GM19372 (cell line): ENCODE measurements around the gene CBFA2T3.
A peak's percentile ranks its signal among the peaks of the same experiment; 100 is the strongest.

Experiments used
- ATAC-seq: cut with Tn5 transposase; IDR thresholded peaks from one replicate; pipeline ENCODE4 v1.9.1; 2021; ENCODE audit warnings: mild to moderate bottlenecking, low read depth, moderate library complexity; ENCODE audit not compliant: unreplicated experiment

The CBFA2T3 gene

DNA sequence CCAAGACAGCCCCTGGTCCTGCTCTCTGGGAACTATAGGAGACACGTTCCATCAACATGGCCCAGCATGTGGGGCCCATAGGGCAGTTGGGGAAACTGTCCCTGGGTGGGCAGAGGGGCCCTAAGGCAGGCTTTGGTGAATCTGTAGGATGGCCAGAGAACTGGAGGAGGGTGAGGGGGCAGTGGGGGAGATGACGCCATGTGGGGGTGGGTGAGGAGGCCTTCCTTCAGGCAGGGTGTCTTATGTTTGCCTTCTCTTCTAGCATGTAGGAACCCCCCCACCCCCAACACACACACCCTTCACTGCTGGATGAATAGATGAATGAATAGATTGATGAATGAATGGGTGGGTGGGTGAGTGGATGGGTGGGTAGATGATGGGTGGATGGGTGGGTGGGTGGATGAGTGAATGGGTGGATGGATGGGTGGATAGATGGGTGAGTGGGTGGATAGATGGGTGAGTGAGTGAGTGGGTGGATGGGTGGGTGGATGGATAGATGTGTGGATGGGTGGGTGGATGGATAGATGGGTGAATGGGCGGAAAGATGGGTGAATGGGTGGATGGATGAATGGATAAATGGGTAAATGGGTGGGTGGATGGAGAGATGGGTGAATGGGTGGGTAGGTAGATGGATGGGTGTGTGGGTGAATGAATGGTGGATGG, 2.5 kb upstream of the CBFA2T3 start:
- no peak for ATAC-seq

DNA sequence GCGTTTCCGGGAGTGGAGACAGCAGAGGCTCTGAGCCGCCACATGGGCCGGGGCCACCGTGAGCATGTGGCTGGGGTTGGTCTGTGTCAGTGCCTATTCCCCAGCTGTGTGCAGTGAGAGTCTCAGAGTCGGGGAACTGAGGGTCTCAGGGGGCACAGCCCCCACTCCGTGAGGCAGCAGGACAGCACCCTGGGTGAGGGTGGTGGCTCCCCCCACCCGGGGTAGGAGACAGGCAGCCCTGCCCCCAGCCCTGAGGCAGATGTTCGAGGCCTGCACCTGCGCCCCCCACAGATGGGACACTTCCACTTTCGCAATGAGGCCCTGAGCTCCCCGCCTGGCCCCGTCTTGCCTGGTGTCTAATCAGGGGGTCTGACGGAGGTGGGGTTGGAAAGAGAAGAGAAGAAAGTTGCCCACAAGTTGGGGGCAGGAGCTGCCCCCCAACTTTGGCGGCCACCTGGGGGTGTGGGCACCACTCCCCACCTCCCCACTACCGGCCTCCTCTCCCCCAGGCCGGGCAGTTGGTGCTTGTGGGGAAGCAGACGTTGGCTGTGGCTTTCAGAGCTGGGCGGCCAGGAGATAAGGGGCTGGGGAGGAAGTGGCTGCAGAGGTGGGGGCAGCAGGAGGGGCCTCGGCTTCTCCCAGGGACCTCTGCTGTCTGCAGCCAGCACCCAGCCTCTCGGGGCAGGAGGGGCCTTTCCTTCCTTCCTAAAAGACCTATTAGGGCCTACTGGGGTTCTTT, 1.8 kb upstream of the CBFA2T3 start:
- peak; percentile 50 for ATAC-seq

DNA sequence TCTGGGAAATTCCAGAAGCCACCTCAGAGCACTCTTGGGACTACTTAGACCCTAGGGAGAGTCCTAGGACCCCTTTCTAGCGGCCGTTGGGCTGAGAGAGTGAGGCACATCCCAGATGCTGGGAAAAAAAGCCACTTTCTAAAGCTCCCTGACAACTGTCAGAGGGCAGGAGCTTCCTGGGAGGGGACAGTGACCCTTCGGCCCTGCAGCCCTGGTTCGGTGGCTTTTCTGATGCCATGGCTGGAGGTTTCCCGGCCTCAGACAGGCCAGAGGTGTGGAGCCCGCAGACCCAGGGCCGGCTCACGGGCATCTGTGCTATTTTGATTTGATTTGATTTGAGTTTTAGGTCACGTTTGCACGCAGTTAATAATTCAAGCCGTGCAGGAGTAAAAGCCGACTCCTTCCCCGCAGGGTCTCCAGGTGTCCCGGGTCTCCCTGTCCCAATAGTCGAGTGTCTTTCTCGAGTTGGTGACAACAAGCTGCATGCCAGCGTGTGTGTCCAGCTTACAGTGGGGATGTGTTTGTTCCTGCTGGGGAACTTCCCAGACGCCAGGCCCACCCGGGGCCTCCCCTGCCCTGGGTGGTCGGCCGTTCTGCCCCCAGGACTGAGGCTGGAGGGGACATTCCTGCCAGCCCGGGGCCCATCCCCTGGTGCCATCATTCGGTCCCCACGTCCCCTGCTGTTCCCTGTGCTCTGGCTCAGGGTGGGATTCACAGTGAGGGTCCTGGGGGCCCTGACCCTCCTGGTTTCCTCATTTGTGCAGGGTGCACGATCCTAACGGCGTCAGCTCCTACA, 1.0 kb upstream of the CBFA2T3 start:
- no peak for ATAC-seq

DNA sequence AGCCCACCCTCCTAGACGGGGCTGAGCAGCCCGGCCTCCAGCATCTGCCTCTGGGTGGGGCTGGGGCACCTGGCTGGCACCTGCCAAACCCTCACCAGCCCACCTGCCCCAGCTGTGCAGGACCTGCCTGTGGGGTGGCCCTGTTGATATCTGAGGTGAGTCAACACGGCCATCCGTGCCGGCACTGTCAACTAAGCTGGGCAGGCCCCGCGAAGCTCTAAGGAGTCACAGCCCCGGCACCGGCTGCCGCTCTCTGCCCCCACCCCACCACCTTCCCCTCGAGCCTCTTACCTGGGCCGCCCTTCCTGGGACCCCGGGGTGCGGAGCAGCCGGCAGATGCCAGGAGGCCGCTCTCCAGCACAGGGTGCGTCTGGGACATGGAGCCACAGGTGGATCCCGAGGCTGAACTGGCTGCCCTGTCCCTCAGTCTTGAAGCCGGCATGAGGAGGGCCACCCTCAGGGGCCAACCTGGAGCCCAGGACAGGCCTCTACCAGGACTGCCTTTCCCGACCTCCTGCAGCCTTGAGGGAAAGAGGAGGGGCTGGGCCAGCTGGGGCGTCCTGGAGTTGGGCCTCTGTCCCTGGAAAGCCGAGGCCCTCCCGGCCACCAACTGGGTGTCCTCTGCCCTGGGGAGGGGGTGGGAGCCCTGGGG, 515 bp downstream of the CBFA2T3 start:
- ATAC-seq = no peak

DNA sequence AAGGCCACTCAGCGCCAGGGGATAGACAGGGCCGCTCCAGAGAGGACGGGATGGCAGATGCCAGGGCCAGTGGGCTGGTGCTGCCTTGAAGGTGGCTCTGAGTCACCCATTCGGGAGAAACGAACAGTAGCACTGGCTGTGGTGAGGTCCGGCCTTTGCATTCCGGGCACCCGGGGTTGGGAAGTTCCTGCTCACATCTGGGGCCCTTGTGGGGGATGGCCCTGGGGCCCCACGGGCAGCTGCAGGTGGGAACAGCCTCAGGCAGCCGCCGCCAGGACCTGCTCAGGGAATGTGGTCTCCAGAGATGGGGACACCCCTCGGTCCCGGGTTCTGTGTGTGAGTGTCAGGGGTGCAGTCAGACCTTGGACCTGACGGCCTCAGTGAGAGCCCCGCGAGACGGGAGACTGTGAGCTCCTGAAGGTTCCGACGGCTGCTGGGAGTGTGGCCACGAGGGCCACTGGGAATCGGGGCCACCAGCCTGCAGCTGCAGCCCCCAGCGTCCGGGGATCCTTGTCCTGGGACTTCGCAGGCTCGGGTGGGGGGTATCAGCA, 1.4 kb downstream of the CBFA2T3 start:
- ATAC-seq = no peak

DNA sequence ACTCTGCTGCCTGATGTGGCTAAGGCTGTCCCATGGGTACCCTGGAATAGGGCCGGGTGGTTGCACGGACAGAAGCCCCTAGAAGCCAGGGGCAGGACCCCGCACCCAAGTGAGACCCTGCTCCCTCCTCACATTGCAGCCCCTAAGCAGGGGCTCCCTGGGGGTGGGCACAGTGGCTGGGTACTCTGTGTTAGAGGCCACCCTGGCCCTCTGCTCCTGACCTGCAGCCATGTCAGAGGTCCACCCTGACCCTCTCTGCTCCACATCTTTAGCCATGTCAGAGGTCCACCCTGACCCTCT, 2.1 kb downstream of the CBFA2T3 start:
- ATAC-seq = no peak

DNA sequence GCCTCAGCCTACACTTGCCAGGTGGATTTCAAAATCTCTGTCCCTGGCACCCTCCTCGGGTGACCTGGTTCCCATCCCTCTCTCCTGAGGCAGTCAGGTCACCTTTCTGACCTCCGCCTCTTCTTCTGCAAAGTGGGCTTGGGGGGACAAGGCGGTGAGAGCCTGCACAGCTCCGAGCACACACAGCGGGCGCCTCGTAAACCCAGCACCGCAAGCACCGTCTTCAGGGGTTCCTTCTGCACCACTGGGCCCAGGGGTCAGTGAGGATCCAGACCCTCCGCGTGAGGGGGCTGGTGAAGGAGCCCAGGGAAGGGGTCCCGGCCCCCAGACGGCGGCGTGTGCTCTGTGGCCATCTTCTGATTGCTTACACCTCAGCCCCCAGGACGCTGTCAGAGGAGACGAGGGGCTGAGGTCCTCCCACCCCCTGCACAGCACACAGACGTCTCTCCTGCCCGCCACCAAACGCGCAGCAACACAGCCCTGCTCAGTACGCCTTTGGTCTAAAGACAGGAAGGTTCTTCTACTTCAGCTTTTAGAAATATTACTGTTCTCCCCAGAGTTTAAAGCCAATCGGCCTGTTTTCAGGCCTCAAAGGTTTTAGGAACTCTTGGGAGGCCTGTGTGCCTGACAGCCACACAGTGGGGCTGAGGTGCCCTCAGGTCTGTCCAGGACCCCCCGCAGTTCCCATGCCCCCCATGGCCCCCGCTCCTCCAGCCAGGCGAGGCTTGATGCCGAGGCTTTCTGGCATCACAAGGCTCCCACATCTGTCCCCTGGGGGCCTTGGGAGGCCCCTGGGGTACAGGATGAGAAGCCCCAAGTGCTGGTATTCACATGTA, 2.7 kb downstream of the CBFA2T3 start:
- ATAC-seq = no peak

DNA sequence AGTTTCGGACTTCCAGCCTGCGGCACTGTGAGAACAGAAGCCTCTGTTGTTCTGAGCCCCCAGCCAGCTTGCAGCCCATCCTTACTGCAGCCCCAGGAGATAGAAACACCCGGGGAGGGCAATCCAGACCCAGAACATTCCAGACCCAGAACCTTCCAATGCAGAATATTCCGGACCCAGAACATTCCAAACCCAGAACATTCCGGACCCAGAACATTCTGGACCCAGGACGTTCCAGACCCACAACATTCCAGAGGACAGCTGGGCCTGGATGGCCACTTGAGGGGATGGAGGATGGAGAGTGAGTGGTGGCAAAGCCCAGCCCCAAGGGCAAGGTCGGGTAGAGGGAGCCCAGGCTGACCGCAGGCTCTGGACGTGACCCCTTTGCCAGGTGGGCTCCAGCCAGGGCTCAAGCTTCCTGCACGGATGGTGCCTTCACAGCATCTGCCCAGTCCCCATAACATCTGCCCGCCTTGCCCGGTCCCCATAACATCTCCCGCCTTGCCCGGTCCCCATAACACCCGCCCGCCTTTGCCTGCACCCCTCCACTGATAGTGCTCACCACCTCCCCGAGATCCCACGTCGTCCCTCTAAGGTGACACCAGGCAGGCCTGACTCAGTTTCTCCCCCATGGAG, 3.5 kb downstream of the CBFA2T3 start:
- ATAC-seq = no peak

DNA sequence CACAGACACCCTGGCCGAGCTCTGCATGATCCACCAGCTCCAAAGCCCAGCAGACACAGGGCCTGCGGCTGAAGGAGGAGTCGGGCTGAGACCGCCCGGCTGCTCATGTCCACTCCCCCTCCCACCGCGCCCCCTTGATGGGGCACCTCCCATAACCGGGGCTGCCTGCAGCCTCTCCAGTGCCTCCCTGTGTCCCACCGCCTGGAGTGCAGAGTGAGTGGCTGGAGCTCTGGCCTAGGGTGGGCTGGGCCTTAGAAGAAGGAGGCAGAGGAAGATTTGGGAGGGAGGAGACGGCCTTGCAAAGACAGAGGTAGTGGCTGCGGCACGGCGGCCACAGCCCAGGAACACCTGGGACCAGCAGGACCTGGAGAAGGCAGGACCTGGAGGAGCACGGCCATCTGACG, 4.0 kb downstream of the CBFA2T3 start:
- no peak for ATAC-seq

DNA sequence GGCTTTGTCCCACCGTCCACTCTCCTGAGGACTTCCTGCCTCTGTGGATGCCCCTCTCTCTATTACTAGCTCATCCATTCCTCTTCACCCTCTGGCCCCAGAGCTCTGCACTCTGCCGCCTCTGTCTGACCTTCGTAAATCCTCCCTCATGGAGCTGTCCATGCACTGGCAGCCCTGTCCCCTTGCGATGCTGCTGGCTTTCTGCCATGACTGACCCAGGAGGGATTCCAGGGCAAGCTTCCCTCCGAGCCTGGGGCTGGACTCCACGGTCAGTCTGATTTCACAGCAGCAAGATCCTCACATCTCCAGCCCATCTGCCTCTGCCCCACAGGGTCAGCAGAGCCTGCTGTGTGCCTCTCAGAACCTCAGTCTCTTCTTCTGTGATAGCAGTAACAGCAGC, 4.7 kb downstream of the CBFA2T3 start:
- no peak for ATAC-seq

DNA sequence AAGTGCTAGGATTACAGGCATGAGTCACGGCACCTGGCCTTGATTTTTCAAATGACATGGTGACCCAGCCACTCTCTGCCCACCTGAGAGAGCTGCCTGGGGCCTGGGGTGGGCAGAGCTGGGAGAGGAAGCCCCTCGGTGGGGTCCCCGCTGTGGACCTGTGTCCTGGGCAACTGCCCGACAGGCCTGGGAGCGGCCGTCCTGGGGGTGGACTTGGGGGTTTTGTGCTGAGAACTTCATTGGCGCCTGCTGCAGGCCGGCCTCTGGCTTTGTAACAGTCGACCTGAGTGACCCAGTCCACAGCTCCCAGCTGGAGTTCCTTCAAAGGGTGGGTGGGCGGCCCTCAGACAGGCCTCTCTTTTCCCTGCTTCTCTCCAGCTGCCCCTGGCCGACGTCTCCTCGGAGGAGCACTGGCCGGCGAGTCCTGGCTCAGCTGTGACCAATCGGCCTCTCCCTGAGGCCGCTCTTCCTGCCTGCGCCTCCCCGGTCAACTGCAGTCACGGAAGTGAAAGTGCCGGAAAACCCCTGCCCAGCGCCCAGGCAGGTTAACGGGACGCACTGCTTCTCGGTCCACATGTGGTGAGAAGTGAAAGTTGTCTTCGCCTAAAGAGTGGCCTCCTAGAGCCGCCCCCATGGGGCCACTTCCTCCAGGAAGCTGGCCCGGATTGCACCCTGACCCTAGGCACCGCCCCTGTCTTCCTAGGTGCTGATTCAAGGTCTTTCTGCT, 5.5 kb downstream of the CBFA2T3 start:
- ATAC-seq = no peak

DNA sequence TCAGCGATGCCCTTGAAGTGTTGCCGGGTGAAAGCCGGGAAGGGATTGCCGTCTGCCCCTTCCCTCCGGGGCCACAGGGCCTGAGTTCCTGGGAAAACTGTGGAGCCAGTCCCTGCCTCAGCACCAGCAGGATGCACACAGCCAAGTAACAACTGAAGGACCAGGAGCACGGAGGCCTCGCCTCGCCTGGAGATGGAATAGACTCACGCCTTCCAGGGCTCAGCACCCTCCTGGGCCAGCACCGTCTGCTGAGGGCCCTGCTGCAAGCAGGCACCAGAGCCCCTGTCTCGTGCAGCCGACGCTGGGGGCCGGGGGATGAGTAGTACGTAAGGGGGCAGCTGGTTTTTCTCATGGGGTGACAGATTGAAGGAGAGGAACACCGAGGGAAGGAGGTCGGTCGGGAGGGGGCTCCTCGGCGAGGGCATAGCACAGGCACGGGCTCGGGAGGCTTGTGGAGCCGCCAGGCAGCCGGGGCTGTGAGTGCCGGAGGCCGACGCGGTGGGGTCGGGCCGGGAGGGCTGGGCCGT, 6.4 kb downstream of the CBFA2T3 start:
- ATAC-seq = no peak

DNA sequence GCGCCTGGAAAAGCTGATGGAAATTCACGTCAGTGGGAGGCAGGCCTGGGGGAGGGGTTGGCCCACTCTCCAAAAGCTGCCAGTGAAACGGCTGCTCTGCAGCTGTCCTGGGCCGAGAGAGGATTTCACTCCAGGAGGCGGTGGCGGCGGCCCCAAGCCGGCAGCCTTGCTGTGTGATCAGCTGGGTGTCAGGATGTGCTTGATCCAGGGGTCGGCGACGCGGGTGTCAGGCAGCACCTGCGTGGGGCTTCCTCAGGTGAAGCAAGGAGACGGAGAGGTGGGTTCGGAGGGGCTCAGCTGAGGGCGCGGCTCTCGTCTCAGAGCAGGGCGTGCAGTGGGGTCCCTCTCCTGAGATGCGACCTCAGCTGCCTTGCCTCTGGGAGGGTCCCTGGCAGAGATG, 7.0 kb downstream of the CBFA2T3 start:
- no peak for ATAC-seq

DNA sequence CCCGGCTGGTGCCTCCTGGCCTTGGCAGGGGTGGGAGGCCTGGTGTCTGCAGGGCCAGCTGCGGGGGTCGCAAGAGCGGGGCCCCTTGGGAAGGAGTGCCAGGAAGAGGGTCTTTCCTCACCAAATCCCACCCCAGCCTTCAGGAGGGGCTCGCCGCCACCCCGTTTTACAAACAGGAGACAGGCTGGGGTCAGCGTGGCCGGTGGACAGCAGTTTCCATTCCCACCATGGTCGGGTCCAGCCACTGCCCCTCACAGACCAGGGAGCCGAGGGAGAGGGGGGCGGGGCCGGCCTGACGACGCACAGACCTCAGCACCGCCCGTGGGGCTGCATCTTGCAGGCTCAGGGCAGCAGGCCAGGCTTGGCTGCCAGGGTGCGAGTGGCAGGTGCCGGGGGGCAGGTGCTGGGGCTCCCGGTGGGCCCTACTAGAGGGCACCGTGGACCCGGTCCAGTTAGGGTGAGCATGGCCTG, 7.6 kb downstream of the CBFA2T3 start:
- ATAC-seq = no peak

DNA sequence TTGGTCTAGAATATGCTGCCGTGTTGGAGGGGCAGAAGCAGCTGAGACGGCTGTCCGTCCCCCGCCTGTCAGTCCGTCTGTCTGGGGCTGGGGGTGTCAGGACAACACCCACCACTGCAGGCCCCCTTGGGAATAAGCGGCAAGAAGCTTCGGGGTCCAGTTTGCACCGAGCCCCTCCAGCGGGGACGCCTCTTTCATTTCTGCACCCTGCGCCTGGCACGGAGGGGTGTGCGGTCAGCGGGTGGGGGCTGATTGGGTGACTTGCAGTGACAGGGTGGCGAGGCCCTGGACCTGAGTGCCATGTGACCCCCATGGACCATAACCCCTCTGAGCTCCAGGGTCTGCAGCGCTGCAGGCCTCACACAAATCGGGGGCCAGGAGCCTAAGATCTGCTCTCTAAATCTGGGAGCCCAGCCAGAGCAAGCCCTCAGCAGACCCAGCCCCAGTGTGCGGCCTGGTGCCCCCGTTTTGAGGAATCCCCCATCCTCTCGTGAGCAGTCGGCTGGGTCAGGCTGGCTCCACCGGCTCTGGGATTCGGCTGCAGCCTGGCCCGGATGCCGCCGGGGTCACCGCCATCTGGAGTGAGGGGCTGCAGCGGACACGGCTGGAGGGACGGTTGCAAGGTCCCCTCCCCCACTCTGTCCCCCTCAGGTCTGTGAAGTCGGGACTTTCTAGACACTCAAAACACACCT, 8.3 kb downstream of the CBFA2T3 start:
- no peak for ATAC-seq

DNA sequence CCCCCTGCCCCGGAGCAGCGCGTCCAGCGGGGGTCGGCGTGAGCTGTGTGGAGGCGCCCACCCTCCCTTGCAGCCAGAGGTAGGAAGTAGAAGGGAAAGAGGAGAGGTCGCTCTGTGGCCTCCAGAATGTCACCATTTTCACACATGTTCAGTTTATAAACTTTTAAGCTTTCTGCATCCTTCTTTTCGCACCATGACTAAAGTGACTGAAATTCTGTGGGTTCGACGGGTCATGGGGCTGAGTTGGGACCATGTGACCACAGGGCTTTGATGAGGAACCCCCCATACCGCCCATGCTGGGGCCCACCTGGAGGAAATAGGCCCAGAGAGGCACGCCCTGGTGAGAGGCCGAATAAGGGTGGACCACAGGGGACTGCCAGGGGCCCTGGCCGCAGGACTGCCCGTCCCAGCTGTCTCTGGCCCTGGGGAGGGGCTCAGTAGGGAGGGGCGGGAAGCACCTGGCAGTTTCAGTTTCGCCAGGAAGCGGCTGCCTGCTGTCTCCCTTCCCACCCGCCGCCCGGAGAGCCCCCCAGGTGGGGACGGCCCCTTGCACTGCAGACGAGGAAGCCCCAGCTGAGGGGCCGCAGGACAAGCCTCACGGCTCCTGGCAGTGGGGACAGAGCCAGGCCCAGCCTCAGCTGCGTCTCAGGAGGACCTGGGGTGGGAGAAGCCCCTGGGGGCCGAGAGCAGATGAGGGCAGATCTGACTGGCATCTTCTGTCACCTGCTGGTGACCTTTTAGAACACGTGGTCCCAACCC, 9.0 kb downstream of the CBFA2T3 start:
- peak; percentile 70 for ATAC-seq
